PC-9 (cell line): ENCODE measurements around the gene RCOR1. TPM values are rescaled to one million over a fixed set of nuclear protein-coding genes. Genes with fewer than 3 reads are reported as not detected.
"Not testable (repeated sequence)": the region's sequence is repeated elsewhere in the genome, so short reads cannot be mapped to it uniquely, and the experiment has no call there.

Source experiments
- BruUV-seq: library from RNA; stranded (reverse); fragments of 400-500 nt; replicated peaks from 2 replicates; lab custom pipeline; 2021; lab: Mats Ljungman, UMichigan
- CTCF ChIA-PET: fragments of 300-600 bp; sonication (Branson Sonifier 250); formaldehyde crosslinking; loops from one replicate; lab custom pipeline; 2022; ENCODE audit warnings: antibody characterized with exemption; lab: Charles Lee
- POLR2A ChIA-PET: fragments of 300-600 bp; sonication (Branson Sonifier 250); formaldehyde crosslinking; loops from one replicate; lab custom pipeline; 2022; ENCODE audit warnings: antibody characterized with exemption; ENCODE audit not compliant: unreplicated experiment; lab: Charles Lee
- DNase-seq, 2 experiments: peaks; one replicate each; pipeline versions ENCODE4 v3.0.0 to v3.0.0-alpha.2; 2015 to 2022; ENCODE audit warnings: mixed read lengths in 1 of 2
- H2AFZ ChIP-seq: fragments of 200-600 bp; sonication (generic); 2 replicates; pipeline ENCODE4 v1.8.1; 2017; ENCODE audit warnings: antibody characterized with exemption
- H3F3A ChIP-seq: fragments of 200-600 bp; sonication (generic); 2 replicates; pipeline ENCODE4 v1.8.1; 2017; ENCODE audit warnings: antibody characterized with exemption, mild to moderate bottlenecking, low read depth; ENCODE audit not compliant: insufficient read depth
- H3K27ac ChIP-seq: fragments of 200-600 bp; sonication (generic); 2 replicates; pipeline ENCODE4 v1.6.1; 2016; ENCODE audit warnings: mixed run types
- H3K27me3 ChIP-seq: fragments of 200-600 bp; sonication (generic); 2 replicates; pipeline ENCODE4 v1.6.1; 2016; ENCODE audit warnings: low read depth, mixed run types; ENCODE audit not compliant: insufficient read depth
- H3K36me3 ChIP-seq: fragments of 200-600 bp; sonication (generic); 2 replicates; pipeline ENCODE4 v1.6.1; 2016; ENCODE audit warnings: low read depth, mixed run types
- H3K4me1 ChIP-seq: fragments of 200-600 bp; sonication (generic); replicated peaks from 2 replicates; pipeline ENCODE4 v1.6.1; 2016; ENCODE audit warnings: mixed run types; ENCODE audit not compliant: insufficient read depth
- H3K4me2 ChIP-seq: fragments of 200-600 bp; sonication (generic); 2 replicates; pipeline ENCODE4 v1.6.1; 2017; ENCODE audit warnings: mixed run types
- H3K4me3 ChIP-seq: fragments of 200-600 bp; sonication (generic); 2 replicates; pipeline ENCODE4 v1.6.1; 2016; ENCODE audit warnings: mixed run types
- H3K79me2 ChIP-seq: fragments of 200-600 bp; sonication (generic); 2 replicates; pipeline ENCODE4 v1.6.1; 2017; ENCODE audit warnings: low read depth, mixed run types
- H3K9me2 ChIP-seq: fragments of 200-600 bp; sonication (generic); 2 replicates; pipeline ENCODE4 v1.8.1; 2017; ENCODE audit warnings: mild to moderate bottlenecking; ENCODE audit not compliant: insufficient read depth
- H3K9me3 ChIP-seq: fragments of 200-600 bp; sonication (generic); 2 replicates; pipeline ENCODE4 v1.8.1; 2016; ENCODE audit warnings: low read depth; ENCODE audit not compliant: insufficient read depth
- H4K20me1 ChIP-seq: fragments of 200-600 bp; sonication (generic); 2 replicates; pipeline ENCODE4 v1.8.1; 2017; ENCODE audit not compliant: insufficient read depth
- CTCF ChIP-seq: fragments of 200-600 bp; sonication (generic); conservative IDR thresholded peaks from 2 replicates; pipeline ENCODE4 v1.6.1; 2017; ENCODE audit warnings: mixed run types, antibody characterized with exemption, mild to moderate bottlenecking, moderate library complexity
- EZH2 ChIP-seq: fragments of 200-600 bp; sonication (generic); IDR thresholded peaks from 2 replicates; pipeline ENCODE4 v1.8.0; 2017; ENCODE audit warnings: antibody characterized with exemption, low read depth
- intact Hi-C: fragments of 100-400 bp; cut with micrococcal nuclease; formaldehyde crosslinking; loops from one replicate; pipeline ENCODE4 v1.10.0; 2022; ENCODE audit not compliant: unreplicated experiment
- total RNA-seq: library from RNA; stranded (reverse); gene quantifications from 2 replicates; pipeline ENCODE4 v1.2.3, GENCODE V29; 2021

The RCOR1 gene
- total RNA-seq, 1 experiment from 2014 or later = 67.2 TPM

- DNase-seq = no peak
- CTCF ChIA-PET = no interaction called here
- Histone ChIP-seq H3K27me3 (no peaks in the 10 kb centered on the region), H3K9me2 (no peaks in the 10 kb centered on the region), H3K9me3 (no peaks in the 10 kb centered on the region), H3K4me1 (peaks cover 26% of the 10 kb centered on the region), H4K20me1 (no peaks in the 10 kb centered on the region), H3F3A (peaks cover 37% of the 10 kb centered on the region), H2AFZ (no peak overlapping the region), H3K4me3 (no peak overlapping the region), H3K4me2 (no peak overlapping the region), H3K36me3 (no peaks in the 10 kb centered on the region), H3K27ac (no peak overlapping the region), H3K79me2 (no peaks in the 10 kb centered on the region)
- intact Hi-C loops = no loop called here
- POLR2A ChIA-PET = interaction anchor here (0.6 kb wide), 1 partner anchor 27 kb away, joined by 4 read pairs; no protein-coding TSS in a partner anchor
- no TSS peak for BruUV-seq
- TF ChIP-seq CTCF (no peak), EZH2 (no peak)
Observed at GRCh38 chr14:102571043-102571442, 21.4 kb upstream of the RCOR1 start.

GRCh38 chr14:102571478-102572042 lies 20.9 kb upstream of the RCOR1 start:
- POLR2A ChIA-PET = interaction anchor here (0.6 to 1.0 kb wide), 2 partner anchors 27 to 41 kb away, joined by 4 to 13 read pairs; no protein-coding TSS in a partner anchor
- Histone ChIP-seq H3K4me3 (no peak overlapping the region), H3F3A (peaks cover 37% of the 10 kb centered on the region), H3K27ac (no peak overlapping the region), H3K27me3 (no peaks in the 10 kb centered on the region), H4K20me1 (no peaks in the 10 kb centered on the region), H3K9me3 (no peaks in the 10 kb centered on the region), H3K4me2 (no peak overlapping the region), H3K36me3 (no peaks in the 10 kb centered on the region), H3K79me2 (no peaks in the 10 kb centered on the region), H3K4me1 (peaks cover 23% of the 10 kb centered on the region), H3K9me2 (no peaks in the 10 kb centered on the region), H2AFZ (no peak overlapping the region)
- intact Hi-C loops = no loop called here
- BruUV-seq = no TSS peak
- CTCF ChIA-PET = interaction anchor here (0.5 kb wide), 1 partner anchor 24 kb away, joined by 3 read pairs; no protein-coding TSS in a partner anchor
- no peak for DNase-seq
- TF ChIP-seq EZH2 = no peak
- TF ChIP-seq CTCF = no peak

GRCh38 chr14:102573161-102573560 lies 19.3 kb upstream of the RCOR1 start:
- H3K9me3 ChIP-seq, H3K4me3 ChIP-seq, H3K79me2 ChIP-seq, H3K4me1 ChIP-seq, H3K27me3 ChIP-seq, intact Hi-C loops, CTCF ChIA-PET, H2AFZ ChIP-seq, H4K20me1 ChIP-seq, H3K36me3 ChIP-seq, H3K9me2 ChIP-seq, DNase-seq, H3K4me2 ChIP-seq, BruUV-seq, H3K27ac ChIP-seq: not testable (repeated sequence)
- POLR2A ChIA-PET = interaction anchor here (0.5 kb wide), 1 partner anchor 13 kb away, joined by 3 read pairs; no protein-coding TSS in a partner anchor
- peaks cover 26% of the 10 kb centered on the region for H3F3A ChIP-seq
